ENCODE measurements around the gene CRYM.

The CRYM gene

DNA sequence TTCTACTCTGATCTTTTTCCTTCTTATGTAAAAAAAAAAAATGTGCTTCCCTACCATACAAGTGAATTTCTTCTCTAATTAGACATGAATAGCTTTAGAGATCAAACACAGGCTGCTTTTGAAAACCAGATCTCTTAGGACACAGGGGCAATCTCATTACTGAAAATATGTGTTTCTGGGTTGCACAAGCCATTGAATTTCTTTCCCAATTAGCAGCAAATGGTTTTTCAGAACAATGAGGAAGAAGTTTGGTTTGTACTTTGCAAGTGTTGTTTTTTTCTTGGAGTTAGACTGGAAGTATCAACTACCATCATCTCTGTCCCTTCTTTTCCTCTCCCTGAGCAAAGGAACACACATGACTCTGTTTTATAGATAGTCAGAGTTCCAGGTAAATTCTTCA lies 50.2 kb downstream of the CRYM start:
- POLR2A ChIA-PET: no interaction called here
- CTCF ChIA-PET: no interaction called here

DNA sequence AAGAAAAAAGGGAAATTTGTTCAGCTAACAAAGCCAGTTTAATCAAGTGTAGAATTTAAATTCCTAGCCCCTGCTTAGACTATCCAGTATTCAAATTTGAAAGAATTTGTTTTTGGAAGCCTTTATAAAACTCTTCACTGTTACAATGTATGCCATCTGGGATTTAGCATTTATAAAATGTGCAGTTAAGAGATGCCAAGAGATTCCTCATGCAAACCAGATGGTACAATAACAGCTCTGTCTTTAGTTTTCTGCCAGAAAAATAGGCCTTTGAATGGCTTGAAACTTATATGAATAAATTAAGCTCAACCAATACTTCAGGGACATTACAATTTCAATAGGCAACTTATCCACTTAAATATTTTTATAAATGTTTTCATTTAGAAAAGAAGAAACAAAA lies 51.3 kb downstream of the CRYM start:
- DNase-seq (ENCODE audit: extremely low spot score): no peak
- TF ChIP-seq, protein P1, sequence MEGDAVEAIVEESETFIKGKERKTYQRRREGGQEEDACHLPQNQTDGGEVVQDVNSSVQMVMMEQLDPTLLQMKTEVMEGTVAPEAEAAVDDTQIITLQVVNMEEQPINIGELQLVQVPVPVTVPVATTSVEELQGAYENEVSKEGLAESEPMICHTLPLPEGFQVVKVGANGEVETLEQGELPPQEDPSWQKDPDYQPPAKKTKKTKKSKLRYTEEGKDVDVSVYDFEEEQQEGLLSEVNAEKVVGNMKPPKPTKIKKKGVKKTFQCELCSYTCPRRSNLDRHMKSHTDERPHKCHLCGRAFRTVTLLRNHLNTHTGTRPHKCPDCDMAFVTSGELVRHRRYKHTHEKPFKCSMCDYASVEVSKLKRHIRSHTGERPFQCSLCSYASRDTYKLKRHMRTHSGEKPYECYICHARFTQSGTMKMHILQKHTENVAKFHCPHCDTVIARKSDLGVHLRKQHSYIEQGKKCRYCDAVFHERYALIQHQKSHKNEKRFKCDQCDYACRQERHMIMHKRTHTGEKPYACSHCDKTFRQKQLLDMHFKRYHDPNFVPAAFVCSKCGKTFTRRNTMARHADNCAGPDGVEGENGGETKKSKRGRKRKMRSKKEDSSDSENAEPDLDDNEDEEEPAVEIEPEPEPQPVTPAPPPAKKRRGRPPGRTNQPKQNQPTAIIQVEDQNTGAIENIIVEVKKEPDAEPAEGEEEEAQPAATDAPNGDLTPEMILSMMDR (IDR thresholded peaks at IDR 0.05; ENCODE audit: control extremely low read depth, extremely low read depth, low read depth, missing control alignments): no peak
- ChIA-PET CTCF (interaction anchor here (1.3 kb wide), 1 partner anchor 18 kb away, joined by 3 read pairs; no protein-coding TSS in a partner anchor), POLR2A (no interaction called here)

More for the DNA sequence above, 50.2 kb downstream of the CRYM start:
- no peak for DNase-seq (ENCODE audit: extremely low spot score)
- TF ChIP-seq, protein P1 (IDR thresholded peaks at IDR 0.05; ENCODE audit: control extremely low read depth, extremely low read depth, low read depth, missing control alignments): no peak

DNA sequence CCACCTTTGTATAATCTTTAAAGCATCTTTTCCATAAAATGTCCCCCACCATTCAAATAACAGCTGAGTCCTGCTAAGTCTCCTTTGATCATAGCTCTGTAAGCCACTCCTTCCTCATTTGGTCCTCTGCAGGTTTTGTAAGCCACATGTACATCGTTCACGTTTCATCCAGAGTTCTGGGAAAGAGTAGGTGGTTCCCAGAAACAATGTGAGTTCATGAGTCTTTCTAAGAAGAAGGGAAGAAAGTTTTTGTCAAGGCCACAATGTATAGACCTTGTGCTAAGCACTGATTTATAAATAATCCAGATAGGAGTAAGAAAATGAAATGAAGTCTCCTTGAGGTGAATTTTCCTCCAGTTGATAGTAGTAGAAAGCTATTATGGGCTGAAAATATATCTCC lies 53.3 kb downstream of the CRYM start:
- ChIA-PET CTCF (no interaction called here), POLR2A (no interaction called here)
- no peak for DNase-seq (ENCODE audit: extremely low spot score)
- TF ChIP-seq, protein P1 (IDR thresholded peaks at IDR 0.05; ENCODE audit: control extremely low read depth, extremely low read depth, low read depth, missing control alignments): no peak

DNA sequence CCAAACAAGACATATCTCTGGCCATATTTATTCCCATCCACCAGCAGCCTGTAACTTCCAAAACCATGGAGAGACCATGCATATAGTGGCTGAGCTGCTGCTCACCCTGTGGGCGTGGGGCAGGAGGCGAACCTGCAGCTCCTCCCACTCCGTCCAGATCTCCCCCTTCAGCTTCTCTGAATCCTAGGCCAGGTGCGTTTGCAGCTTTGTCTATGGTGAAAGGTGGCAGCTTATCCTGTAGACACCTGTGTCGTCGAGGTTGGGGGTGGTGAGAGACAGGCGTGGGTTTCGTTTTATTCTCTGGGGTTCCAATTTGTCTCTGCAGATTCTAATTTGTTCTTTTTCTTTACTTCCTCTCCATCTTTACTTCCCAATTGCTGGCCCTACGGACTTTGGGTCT lies 54.3 kb downstream of the CRYM start:
- CTCF ChIA-PET: no interaction called here
- POLR2A ChIA-PET: no interaction called here
- TF ChIP-seq, protein P1 (IDR thresholded peaks at IDR 0.05; ENCODE audit: control extremely low read depth, extremely low read depth, low read depth, missing control alignments): no peak
- no peak for DNase-seq (ENCODE audit: extremely low spot score)

DNA sequence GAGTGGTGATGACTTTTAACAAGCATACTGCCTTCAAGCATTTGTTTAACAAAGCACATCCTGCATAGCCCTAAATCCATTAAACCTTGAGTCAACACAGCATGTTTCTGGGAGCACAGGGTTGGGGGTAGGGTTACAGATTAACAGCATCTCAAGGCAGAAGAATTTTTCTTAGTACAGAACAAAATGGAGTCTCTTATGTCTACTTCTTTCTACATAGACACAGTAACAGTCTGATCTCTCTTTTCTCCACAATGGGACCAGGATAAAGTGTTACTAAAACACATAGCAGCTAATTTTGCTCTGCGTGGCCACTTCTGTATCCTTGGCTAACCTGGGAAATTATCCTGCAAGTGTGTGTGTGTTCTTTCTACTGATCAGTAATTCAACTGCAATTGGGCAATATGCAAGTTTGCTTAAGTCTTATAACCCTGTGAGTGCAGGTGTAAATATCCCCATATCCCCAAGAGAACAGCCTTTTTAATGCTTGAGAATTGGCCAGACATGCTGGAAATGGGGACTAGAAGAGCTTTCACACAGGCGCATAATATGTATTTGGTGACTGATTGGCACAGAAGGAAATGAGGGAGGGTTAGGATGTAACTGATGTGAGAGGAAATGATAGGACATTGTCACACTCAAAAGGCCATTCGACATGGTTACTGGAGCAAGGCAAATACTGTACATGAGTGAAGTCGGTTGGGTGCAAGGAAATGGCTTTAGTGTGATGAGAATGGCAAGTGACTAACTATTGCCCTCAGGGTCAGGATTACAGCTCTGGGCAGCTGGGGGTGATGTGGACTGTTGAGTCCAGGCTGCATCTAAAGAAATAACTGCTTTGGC lies 55.4 kb downstream of the CRYM start:
- POLR2A ChIA-PET: no interaction called here
- no peak for DNase-seq (ENCODE audit: extremely low spot score)
- TF ChIP-seq, protein P1 (IDR thresholded peaks at IDR 0.05; ENCODE audit: control extremely low read depth, extremely low read depth, low read depth, missing control alignments): no peak
- CTCF ChIA-PET: no interaction called here

DNA sequence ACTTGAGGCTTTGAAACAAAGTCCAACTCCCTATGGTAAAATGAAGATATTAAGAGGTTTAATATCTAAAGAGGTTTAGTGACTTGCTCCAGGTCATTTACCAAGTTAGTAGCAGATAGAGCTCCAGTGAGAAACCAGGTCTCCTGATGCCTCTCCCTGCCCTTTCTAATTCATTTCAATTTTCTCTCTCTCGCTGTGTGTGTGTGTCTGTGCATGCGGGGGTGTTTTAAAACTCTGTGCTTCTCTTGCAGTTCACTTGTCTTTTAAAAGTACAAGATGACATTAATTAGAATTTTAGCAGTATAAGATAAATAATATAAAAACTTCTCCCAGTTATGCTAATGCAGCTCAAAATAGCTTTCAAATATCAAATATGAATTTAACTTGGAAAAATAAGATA lies 58.5 kb downstream of the CRYM start:
- CTCF ChIA-PET: no interaction called here
- POLR2A ChIA-PET: no interaction called here
- DNase-seq (ENCODE audit: extremely low spot score): no peak
- TF ChIP-seq, protein P1 (IDR thresholded peaks at IDR 0.05; ENCODE audit: control extremely low read depth, extremely low read depth, low read depth, missing control alignments): no peak

All from GM10248 (cell line).